Natural killer cell (primary cell): Measurements from ENCODE around the gene PTH. TPM values are rescaled to one million over a fixed set of nuclear protein-coding genes. Genes with fewer than 3 reads are reported as not detected.

Experiments used
- ATAC-seq, 3 donors: fragments of 150-1000 bp in 2 of 3; fragments of 200-7000 bp in 1 of 3; cut with Tn5 transposase; 1 replicate in 1 of 3; 2 replicates in 2 of 3; pipeline ENCODE4 v1.10.0; 2021; ENCODE audit warnings: mild to moderate bottlenecking in 2 of 3, moderate library complexity in 2 of 3
- DNase-seq, 2 donors: peaks; one replicate each; pipeline versions ENCODE4 v3.0.0 to v3.0.0-alpha.2; 2013 to 2021; ENCODE audit warnings: mixed read lengths in 1 of 2
- H3K27ac ChIP-seq: one replicate; pipeline ENCODE4 v1.5.1; 2013; ENCODE audit warnings: mild to moderate bottlenecking, low read length
- H3K27me3 ChIP-seq: one replicate; pipeline ENCODE4 v1.6.1; 2013; ENCODE audit warnings: low read length; ENCODE audit not compliant: control insufficient read depth, insufficient read depth
- H3K36me3 ChIP-seq: one replicate; pipeline ENCODE4 v1.6.1; 2013; ENCODE audit warnings: low read length; ENCODE audit not compliant: control insufficient read depth, insufficient read depth
- H3K4me1 ChIP-seq: one replicate; pipeline ENCODE4 v1.6.1; 2013; ENCODE audit warnings: low read length; ENCODE audit not compliant: control insufficient read depth, insufficient read depth
- H3K4me3 ChIP-seq: one replicate; pipeline ENCODE4 v1.5.1; 2013; ENCODE audit warnings: low read length
- H3K9me3 ChIP-seq: one replicate; pipeline ENCODE4 v1.6.1; 2013; ENCODE audit warnings: low read length; ENCODE audit not compliant: control insufficient read depth, insufficient read depth
- H3K27ac Mint-ChIP-seq, 2 donors: one replicate each; pipeline ENCODE4 v1.8.0; 2022; ENCODE audit warnings: mild to moderate bottlenecking in 2 of 2, mixed read lengths in 2 of 2, moderate library complexity in 1 of 2
- H3K27me3 Mint-ChIP-seq, 2 donors: one replicate each; pipeline ENCODE4 v1.8.0; 2022; ENCODE audit warnings: low read depth in 2 of 2, mixed read lengths in 2 of 2
- H3K36me3 Mint-ChIP-seq: one replicate; pipeline ENCODE4 v1.8.0; 2022; ENCODE audit warnings: mixed read lengths
- H3K4me1 Mint-ChIP-seq, 2 donors: one replicate each; pipeline ENCODE4 v1.8.0; 2022; ENCODE audit warnings: mixed read lengths in 2 of 2
- H3K4me3 Mint-ChIP-seq: one replicate; pipeline ENCODE4 v1.8.0; 2022; ENCODE audit warnings: mild to moderate bottlenecking, moderate library complexity, mixed read lengths
- H3K9me3 Mint-ChIP-seq, 2 donors: one replicate each; pipeline ENCODE4 v1.8.0; 2022; ENCODE audit warnings: mixed read lengths in 2 of 2
- CTCF ChIP-seq: fragments of 200-600 bp; IDR thresholded peaks from one replicate; pipeline ENCODE4 v1.8.0; 2022; ENCODE audit warnings: antibody characterized with exemption
- WGBS: methylation state at CpG from one replicate; pipeline ENCODE4 v1.1.7; 2013; ENCODE audit warnings: missing lambda C conversion rate; ENCODE audit not compliant: insufficient coverage; 5-methylcytosine and 5-hydroxymethylcytosine counted together
- intact Hi-C: fragments of 100-400 bp; cut with micrococcal nuclease; formaldehyde crosslinking; loops from one replicate; pipeline ENCODE4 v1.14.2; 2022
- total RNA-seq, 4 donors: library from RNA; stranded (reverse); fragments of 120-200 nt in 1 of 4; gene quantifications; one replicate each; pipeline versions ENCODE4 v1.2.3 to v1.2.4, GENCODE V29; 2013 to 2022

The PTH gene
- total RNA-seq, 3 donors from 2014 or later (not counting 1 experiment from before 2014, with no cell fraction given) = not detected

- peak overlapping the region in 1 of 2 donors; percentile 92 for H3K27ac Mint-ChIP-seq
- intact Hi-C loops = loop anchor here (2.0 to 10.0 kb wide), 3 partner anchors 181 to 760 kb away; partner anchors contain the start of gene FAR1
Observed at GRCh38 chr11:13487661-13488030, 8.2 kb downstream of the PTH start.

GRCh38 chr11:13486926-13487660, 8.7 kb downstream of the PTH start:
- intact Hi-C loops = loop anchor here (2.0 to 10.0 kb wide), 3 partner anchors 182 to 760 kb away; partner anchors contain the start of gene FAR1
- peak overlapping the region; percentile 22 for H3K4me3 ChIP-seq

More at GRCh38 chr11:13487661-13488030, 8.2 kb downstream of the PTH start:
- Histone ChIP-seq H3K4me1 (peaks cover 8% of the 10 kb centered on the region), H3K27me3 (no peaks in the 10 kb centered on the region), H3K36me3 (no peaks in the 10 kb centered on the region), H3K9me3 (no peaks in the 10 kb centered on the region), H3K27ac (peak overlapping the region; percentile 8), H3K4me3 (peak overlapping the region; percentile 22)
- WGBS = 61% methylated on average over 5 of the region's 5 CpGs
- DNase-seq (peak in 1 of 2 donors; percentile 63), ATAC-seq (peak; percentile 61 to 73 (median 61))
- Mint-ChIP-seq H3K36me3 (no peaks in the 10 kb centered on the region), H3K4me1 (peaks cover 9 to 15% of the 10 kb centered on the region in 2 donors), H3K4me3 (peak overlapping the region; percentile 26), H3K27me3 (peaks cover 0 to 8% of the 10 kb centered on the region in 2 donors), H3K9me3 (no peaks in the 10 kb centered on the region)
- TF ChIP-seq CTCF = peak; percentile 17

GRCh38 chr11:13480198-13480597, 15.6 kb downstream of the PTH start:
- H3K9me3 ChIP-seq = no peaks in the 10 kb centered on the region
- H3K27ac ChIP-seq = no peak overlapping the region
- Mint-ChIP-seq H3K4me1 (no peaks in the 10 kb centered on the region), H3K27me3 (peaks cover 22 to 30% of the 10 kb centered on the region in 2 donors), H3K4me3 (no peak overlapping the region), H3K27ac (no peak overlapping the region), H3K36me3 (no peaks in the 10 kb centered on the region), H3K9me3 (no peaks in the 10 kb centered on the region)
- intact Hi-C loops = loop anchor here (10.0 kb wide), 1 partner anchor 235 kb away; no protein-coding TSS in a partner anchor
- ATAC-seq (no peak), DNase-seq (no peak)
- WGBS = 92% methylated on average over 9 of the region's 9 CpGs
- H3K4me1 ChIP-seq = no peaks in the 10 kb centered on the region
- no peaks in the 10 kb centered on the region for H3K36me3 ChIP-seq
- TF ChIP-seq CTCF = no peak
- no peaks in the 10 kb centered on the region for H3K27me3 ChIP-seq
- no peak overlapping the region for H3K4me3 ChIP-seq

More at GRCh38 chr11:13486926-13487660, 8.7 kb downstream of the PTH start:
- Histone ChIP-seq H3K36me3 (no peaks in the 10 kb centered on the region), H3K9me3 (no peaks in the 10 kb centered on the region), H3K27ac (peak overlapping the region; percentile 8), H3K4me1 (peaks cover 8% of the 10 kb centered on the region), H3K27me3 (no peaks in the 10 kb centered on the region)
- H3K9me3 Mint-ChIP-seq = no peaks in the 10 kb centered on the region
- TF ChIP-seq CTCF = peak; percentile 54
- 64% methylated on average over 26 of the region's 26 CpGs for WGBS
- H3K36me3 Mint-ChIP-seq = no peaks in the 10 kb centered on the region
- H3K4me3 Mint-ChIP-seq = peak overlapping the region; percentile 26
- H3K27ac Mint-ChIP-seq = peak overlapping the region in 1 of 2 donors; percentile 92
- H3K27me3 Mint-ChIP-seq = peaks cover 0 to 9% of the 10 kb centered on the region in 2 donors
- H3K4me1 Mint-ChIP-seq = peaks cover 9 to 15% of the 10 kb centered on the region in 2 donors
- ATAC-seq (peak; percentile 82 to 93 (median 91)), DNase-seq (peak; percentile 68 to 79)
